Measurements from ENCODE around the gene ARHGAP18. TPM values are rescaled to one million over a fixed set of nuclear protein-coding genes. Genes with fewer than 3 reads are reported as not detected.

ARHGAP18 gene
- total RNA-seq, 4 donors from 2014 or later = 5.2 to 9.2 (median 6.5) TPM

DNA sequence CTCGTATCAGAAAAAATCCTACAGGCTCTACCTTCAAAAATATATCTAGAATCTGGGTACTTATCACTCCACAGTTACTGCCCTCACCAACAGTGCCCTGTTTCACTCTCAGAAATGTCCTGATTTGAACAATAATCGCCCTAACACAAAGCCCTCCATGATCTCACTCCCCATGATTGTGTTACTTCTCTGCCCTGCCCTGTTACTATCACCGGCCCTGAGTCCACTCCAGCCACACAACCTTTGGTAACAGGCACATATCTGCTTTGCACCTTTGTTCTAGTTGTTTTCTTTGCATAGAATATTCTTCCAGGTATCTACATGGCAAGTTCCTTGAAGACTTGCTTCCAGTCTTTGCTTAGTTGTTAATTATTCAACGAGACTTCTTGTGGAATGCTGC is 142.0 kb downstream of the ARHGAP18 start:
- ATAC-seq (no peak), DNase-seq (no peak)
- Histone ChIP-seq H3K27me3 (no peaks in the 10 kb centered on the region), H3K4me3 (no peak overlapping the region), H3K36me3 (no peaks in the 10 kb centered on the region), H3K9me3 (no peaks in the 10 kb centered on the region), H3K4me1 (no peaks in the 10 kb centered on the region), H3K27ac (no peak overlapping the region)
- TF ChIP-seq, protein P1, sequence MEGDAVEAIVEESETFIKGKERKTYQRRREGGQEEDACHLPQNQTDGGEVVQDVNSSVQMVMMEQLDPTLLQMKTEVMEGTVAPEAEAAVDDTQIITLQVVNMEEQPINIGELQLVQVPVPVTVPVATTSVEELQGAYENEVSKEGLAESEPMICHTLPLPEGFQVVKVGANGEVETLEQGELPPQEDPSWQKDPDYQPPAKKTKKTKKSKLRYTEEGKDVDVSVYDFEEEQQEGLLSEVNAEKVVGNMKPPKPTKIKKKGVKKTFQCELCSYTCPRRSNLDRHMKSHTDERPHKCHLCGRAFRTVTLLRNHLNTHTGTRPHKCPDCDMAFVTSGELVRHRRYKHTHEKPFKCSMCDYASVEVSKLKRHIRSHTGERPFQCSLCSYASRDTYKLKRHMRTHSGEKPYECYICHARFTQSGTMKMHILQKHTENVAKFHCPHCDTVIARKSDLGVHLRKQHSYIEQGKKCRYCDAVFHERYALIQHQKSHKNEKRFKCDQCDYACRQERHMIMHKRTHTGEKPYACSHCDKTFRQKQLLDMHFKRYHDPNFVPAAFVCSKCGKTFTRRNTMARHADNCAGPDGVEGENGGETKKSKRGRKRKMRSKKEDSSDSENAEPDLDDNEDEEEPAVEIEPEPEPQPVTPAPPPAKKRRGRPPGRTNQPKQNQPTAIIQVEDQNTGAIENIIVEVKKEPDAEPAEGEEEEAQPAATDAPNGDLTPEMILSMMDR (IDR thresholded peaks at IDR 0.05 in 4 of 5, conservative IDR thresholded peaks at IDR 0.05 in 1 of 5) = no peak
- TF ChIP-seq POLR2A (IDR thresholded peaks at IDR 0.05) = no peak
- in situ Hi-C loops (cut with MboI; ENCODE audit: low sequenced_read_pairs in 4 of 4) (loop anchor here in 1 of 4 donors (5.0 kb wide), 1 partner anchor 66 kb away; no protein-coding TSS in a partner anchor), intact Hi-C loops (cut with DNase I; ENCODE audit: low total_unique reads) (no loop called here)

DNA sequence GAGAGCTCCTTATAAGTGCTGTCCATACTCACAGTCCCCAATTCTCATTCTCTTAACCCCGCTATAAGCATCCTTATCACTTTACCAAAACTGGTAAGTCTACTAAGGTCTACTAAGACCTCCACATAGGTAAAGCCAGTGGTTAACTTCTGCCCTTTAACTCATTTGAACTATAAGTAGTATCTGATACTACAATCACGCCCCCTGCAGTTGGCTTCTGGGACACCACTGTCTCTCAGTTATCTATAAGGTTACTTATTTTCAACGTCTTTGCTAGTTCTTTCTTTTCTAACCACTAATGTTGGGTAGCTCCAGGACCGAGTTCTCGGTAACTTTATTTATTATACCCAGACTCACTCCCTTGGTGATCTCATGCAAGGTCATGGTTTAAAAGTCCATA is 142.6 kb downstream of the ARHGAP18 start:
- Histone ChIP-seq H3K27ac (no peak overlapping the region), H3K27me3 (no peaks in the 10 kb centered on the region), H3K4me3 (no peak overlapping the region), H3K9me3 (no peaks in the 10 kb centered on the region), H3K36me3 (no peaks in the 10 kb centered on the region), H3K4me1 (no peaks in the 10 kb centered on the region)
- intact Hi-C loops (cut with DNase I; ENCODE audit: low total_unique reads) (no loop called here), in situ Hi-C loops (cut with MboI; ENCODE audit: low sequenced_read_pairs in 4 of 4) (loop anchor here in 1 of 4 donors (5.0 kb wide), 1 partner anchor 65 kb away; no protein-coding TSS in a partner anchor)
- DNase-seq (no peak), ATAC-seq (no peak)
- TF ChIP-seq, protein P1 (IDR thresholded peaks at IDR 0.05 in 4 of 5, conservative IDR thresholded peaks at IDR 0.05 in 1 of 5) = peak in 3 of 5 experiments; percentile 14 to 33 (median 21)
- TF ChIP-seq POLR2A (IDR thresholded peaks at IDR 0.05) = no peak

DNA sequence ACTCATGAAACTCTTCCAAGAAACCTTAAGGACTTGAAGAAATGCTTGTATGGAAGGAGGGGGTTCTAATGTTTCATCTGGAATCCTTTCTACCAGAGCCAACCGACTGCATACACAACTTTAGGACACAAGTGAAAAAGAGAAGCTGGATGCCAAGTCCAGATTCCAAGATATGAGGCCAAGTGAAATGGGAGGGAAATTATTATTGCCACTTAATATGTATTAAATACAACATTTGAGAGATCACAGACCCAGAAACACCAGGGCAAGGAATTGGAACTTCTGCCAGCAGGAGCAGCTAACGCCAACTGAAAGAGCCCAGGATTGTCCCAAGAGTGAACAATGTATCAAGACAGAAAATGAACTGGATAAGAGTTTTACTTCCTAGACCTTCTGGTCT is 144.2 kb downstream of the ARHGAP18 start:
- Histone ChIP-seq H3K27me3 (no peaks in the 10 kb centered on the region), H3K9me3 (no peaks in the 10 kb centered on the region), H3K4me1 (no peaks in the 10 kb centered on the region), H3K27ac (no peak overlapping the region), H3K4me3 (no peak overlapping the region), H3K36me3 (no peaks in the 10 kb centered on the region)
- in situ Hi-C loops (cut with MboI; ENCODE audit: low sequenced_read_pairs in 4 of 4) (loop anchor here in 1 of 4 donors (5.0 kb wide), 1 partner anchor 64 kb away; no protein-coding TSS in a partner anchor), intact Hi-C loops (cut with DNase I; ENCODE audit: low total_unique reads) (no loop called here)
- DNase-seq = no peak
- TF ChIP-seq, protein P1 (IDR thresholded peaks at IDR 0.05 in 4 of 5, conservative IDR thresholded peaks at IDR 0.05 in 1 of 5) = no peak
- TF ChIP-seq POLR2A (IDR thresholded peaks at IDR 0.05) = no peak
- no peak for ATAC-seq

DNA sequence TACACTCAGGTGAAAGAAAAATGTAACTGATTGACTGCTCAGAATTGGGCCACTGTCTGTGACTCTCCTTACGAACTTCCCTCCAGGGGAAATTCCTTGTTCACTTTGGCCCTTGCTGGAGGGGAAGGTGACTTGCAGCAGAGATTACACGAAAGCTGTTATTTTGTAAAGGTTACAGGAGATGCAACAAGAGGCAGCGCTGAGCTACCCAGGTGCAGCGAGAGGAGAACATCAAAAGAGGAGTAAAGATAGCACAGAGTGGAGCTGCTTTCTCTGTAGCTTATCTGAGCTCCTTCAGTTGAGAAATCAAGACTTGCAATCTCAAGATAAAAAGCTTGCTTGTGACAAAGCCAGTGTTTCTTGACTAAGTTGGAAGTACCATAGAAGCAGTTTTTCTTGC is 144.6 kb downstream of the ARHGAP18 start:
- no peaks in the 10 kb centered on the region for H3K36me3 ChIP-seq
- H3K4me1 ChIP-seq = no peaks in the 10 kb centered on the region
- intact Hi-C loops (cut with DNase I; ENCODE audit: low total_unique reads) (no loop called here), in situ Hi-C loops (cut with MboI; ENCODE audit: low sequenced_read_pairs in 4 of 4) (loop anchor here in 1 of 4 donors (5.0 kb wide), 1 partner anchor 63 kb away; no protein-coding TSS in a partner anchor)
- H3K4me3 ChIP-seq = no peak overlapping the region
- no peaks in the 10 kb centered on the region for H3K27me3 ChIP-seq
- no peak for TF ChIP-seq POLR2A (IDR thresholded peaks at IDR 0.05)
- TF ChIP-seq, protein P1 (IDR thresholded peaks at IDR 0.05 in 4 of 5, conservative IDR thresholded peaks at IDR 0.05 in 1 of 5) = no peak
- ATAC-seq (no peak), DNase-seq (no peak)
- no peaks in the 10 kb centered on the region for H3K9me3 ChIP-seq
- H3K27ac ChIP-seq = no peak overlapping the region

DNA sequence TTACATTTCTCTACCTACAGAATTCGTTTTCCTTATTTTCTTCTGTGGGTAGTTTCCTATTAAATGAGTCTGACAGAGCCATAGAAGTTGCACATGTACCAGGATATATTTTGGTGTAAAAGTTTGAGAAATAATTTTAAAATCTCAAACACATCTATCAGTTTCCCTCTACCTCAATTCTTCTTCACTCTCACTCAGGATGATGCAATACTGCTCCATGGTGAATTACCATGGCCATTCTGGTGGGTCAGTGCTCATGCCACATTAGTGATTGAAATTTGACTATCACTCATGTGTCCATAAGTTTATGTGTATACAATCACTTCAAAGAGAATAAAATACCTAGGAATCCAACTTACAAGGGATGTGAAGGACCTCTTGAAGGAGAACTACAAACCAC is 151.7 kb downstream of the ARHGAP18 start:
- no peak for DNase-seq
- in situ Hi-C loops (cut with MboI; ENCODE audit: low sequenced_read_pairs in 4 of 4) = no loop called here
- Histone ChIP-seq H3K36me3 (no peaks in the 10 kb centered on the region), H3K9me3 (no peaks in the 10 kb centered on the region), H3K4me3 (no peak overlapping the region), H3K27ac (no peak overlapping the region), H3K4me1 (no peaks in the 10 kb centered on the region), H3K27me3 (no peaks in the 10 kb centered on the region)
- ATAC-seq = no peak
- intact Hi-C loops (cut with DNase I; ENCODE audit: low total_unique reads) = no loop called here
- TF ChIP-seq, protein P1 (IDR thresholded peaks at IDR 0.05 in 4 of 5, conservative IDR thresholded peaks at IDR 0.05 in 1 of 5) = no peak
- TF ChIP-seq POLR2A (IDR thresholded peaks at IDR 0.05) = no peak

Measured in gastrocnemius medialis (tissue), 4 donors.